NCI-H526 treated with DMSO at 0.1 percent for 48 hours (cell line): ENCODE results near the gene THAP3.

Experiments
- DNase-seq: peaks from one replicate; lab custom pipeline; 2025; lab: John Stamatoyannopoulos, UW

THAP3 gene

DNA sequence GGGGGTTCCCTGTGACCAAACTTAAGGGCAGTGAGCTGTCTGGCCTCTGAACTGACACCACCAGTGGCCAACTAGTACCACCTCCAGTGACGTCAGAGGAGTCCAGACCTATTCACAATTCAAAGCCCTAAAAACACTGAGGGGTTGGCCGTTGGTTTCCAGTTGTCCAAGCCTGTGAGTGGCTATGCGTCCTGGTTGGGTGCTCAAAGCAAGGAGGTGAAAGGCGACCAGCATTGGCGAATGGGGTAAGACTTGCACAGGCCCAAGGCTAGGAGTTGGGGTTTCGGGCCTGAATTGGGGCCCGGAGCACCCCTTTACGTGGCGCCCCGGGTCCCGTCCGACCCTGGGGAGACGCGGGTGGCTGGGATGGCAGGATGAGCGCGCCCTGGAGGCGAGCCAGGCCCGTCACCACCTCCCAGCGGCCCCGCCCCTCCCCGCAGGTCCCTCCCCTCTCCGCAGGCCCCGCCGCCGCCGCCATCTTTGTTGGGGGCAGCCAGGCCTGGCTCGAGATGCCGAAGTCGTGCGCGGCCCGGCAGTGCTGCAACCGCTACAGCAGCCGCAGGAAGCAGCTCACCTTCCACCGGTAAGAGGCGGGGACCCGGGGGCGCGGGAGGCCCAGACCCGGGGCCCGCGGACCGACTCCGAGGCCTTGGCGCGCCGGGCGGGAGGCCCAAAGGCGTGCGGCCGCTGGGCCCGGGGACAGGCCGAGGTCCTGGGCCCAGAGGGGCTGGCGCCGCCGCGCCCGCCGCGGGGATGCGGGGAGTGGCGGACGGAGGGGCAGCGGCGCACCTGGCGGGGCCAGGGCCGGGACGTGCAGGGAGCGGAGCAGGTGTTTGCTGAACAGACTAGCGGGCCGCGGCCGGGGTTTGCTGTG, at the start of gene THAP3:
THAP3 (plus strand) TSS at position 159 of the 874 bp plus-strand sequence; CDS start at position 510, 351 bp downstream.
- peak; percentile 65 for DNase-seq

DNA sequence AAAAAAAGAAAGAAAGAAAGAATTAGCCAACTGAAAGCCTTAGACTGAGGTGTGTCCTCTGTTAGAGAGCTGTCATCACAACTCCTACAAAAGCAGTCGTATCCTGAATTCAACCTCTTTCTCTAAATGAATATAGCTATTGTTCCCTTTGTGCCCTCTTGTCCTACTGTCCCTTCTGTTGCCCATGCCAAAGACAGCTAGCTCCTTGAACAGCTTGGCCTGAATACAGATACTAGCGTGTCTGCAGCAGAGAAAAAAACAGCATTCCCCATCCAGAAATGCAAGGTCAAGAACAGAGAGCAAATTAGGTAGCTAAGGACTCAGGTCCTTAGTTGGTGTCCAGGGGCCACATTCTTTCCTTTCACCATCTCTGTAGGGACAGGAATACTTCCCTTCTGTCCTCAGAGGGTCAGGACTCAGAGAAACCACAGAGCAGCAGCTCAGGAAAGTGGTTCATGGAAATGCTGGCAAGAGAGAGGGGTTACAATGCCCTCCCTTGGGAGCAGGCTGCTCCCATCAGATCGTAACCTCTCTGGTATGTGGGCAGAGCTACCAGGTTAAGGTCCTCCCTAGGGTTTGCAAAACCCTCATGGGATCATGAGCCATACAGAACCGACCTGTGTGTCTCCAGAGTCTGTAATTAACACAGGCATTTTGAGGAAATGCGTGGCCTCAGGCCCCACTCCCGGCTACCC, 46.7 kb upstream of the THAP3 start:
- no peak for DNase-seq

GRCh38 chr1:6578624-6579373, 45.9 kb upstream of the THAP3 start:
- no peak for DNase-seq

- peak; percentile 92 for DNase-seq
Measured at GRCh38 chr1:6579374-6580118, 45.1 kb upstream of the THAP3 start, which contains the start of gene ZBTB48. Gene ZBTB48 (plus strand): TSS chr1:6579994. CDS start chr1:6580610, 616 bp downstream.

DNA sequence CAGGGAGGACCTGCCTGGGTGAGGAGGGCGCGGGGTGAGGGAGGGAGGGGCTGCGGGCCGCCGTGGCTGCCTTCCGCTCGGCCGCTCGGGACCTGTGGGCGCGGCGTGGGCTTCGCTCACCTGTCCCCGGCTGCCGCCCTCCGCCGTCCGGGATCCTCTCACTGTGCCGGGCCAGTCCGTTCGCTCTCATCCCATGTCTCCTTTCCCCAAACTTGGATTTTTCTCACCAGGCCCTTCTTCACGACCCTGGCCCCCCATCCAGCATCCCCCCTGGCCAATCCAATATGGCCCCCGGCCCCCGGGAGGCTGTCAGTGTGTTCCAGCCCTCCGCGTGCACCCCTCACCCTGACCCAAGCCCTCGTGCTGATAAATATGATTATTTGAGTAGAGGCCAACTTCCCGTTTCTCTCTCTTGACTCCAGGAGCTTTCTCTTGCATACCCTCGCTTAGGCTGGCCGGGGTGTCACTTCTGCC, 44.5 kb upstream of the THAP3 start:
- DNase-seq: no peak

- DNase-seq: no peak
Measured at GRCh38 chr1:6580593-6581409, 43.9 kb upstream of the THAP3 start.

DNA sequence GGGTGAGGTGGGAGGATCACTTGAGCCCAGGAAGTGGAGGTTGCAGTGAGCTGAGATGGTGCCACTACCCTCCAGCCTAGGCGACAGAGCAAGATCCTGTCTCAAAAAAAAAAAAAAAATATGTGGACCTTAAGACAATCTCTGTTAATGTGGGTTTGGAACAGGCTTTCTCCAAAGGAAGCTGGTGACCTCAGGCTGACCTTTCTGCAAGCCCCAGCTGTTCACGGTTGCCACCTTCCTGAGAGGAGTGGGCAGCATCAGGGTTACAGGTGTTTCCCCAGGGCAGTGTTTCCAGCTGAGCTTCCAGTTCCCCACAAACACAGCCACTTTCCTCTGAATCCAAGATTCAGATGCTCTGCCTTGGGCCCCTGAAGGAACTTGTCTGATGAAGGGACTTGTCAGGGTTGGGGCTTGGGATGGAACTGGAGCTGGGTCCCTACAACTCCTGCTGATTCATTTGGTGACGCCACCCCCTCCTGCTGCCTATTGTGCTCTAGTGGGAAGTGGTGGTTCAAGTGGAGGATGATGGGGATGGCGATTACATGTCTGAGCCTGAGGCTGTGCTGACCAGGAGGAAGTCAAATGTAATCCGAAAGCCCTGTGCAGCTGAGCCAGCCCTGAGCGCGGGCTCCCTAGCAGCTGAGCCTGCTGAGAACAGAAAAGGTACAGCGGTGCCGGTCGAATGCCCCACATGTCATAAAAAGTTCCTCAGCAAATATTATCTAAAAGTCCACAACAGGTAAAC, 42.9 kb upstream of the THAP3 start:
- no peak for DNase-seq

DNA sequence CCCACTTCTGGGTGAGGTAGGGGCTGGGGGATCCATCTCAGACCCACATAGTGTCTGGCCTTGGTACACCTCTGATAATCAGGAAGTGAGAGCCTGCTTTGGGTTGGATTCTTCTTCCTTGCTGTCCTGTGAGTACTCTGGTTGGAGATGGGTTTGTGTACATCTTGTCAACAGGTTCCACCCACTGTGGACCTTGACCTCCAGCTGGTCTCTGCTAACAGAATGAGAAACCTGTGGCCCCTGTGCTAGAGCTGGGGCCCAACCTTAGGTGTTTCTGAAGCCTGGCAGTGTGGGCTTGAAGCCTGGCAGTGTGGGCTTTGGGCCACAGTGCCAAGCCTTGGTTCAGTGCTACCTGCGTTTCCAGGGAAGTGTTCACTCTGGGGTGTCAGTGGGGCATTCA, 42.3 kb upstream of the THAP3 start:
- no peak for DNase-seq

GRCh38 chr1:6584126-6585080, 40.3 kb upstream of the THAP3 start:
- no peak for DNase-seq

- no peak for DNase-seq
Measured at GRCh38 chr1:6585081-6585722, 39.5 kb upstream of the THAP3 start.

- DNase-seq: no peak
Measured at GRCh38 chr1:6585841-6586240, 38.8 kb upstream of the THAP3 start.

- no peak for DNase-seq
Measured at GRCh38 chr1:6586404-6586816, 38.3 kb upstream of the THAP3 start.

GRCh38 chr1:6587261-6588005, 37.2 kb upstream of the THAP3 start:
- DNase-seq: no peak

DNA sequence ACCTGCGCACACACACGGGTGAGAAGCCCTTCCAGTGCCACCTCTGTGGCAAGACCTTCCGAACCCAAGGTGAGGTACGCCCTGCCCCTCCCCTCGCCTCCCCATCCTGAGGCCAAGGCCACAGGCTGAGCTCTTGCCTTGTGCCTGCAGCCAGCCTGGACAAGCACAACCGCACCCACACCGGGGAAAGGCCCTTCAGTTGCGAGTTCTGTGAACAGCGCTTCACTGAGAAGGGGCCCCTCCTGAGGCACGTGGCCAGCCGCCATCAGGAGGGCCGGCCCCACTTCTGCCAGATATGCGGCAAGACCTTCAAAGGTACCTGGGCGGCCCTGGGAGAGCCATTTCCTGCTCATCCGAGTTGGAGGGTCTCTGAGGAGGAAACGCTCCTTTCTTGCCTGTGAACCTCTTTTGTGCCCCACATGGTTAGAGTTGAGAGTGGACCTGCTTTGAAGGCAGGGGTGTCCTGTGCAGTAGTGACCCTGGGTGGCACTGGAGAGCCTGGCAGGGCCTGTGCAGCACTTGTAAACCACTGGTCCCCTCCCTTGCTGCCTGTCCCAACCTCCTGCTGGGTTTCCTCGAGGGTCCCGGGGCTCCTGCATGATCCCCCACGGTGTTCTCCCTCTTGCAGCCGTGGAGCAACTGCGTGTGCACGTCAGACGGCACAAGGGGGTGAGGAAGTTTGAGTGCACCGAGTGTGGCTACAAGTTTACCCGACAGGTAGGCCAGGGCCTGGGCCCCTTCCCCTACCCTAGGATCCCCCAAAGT, 36.4 kb upstream of the THAP3 start:
- no peak for DNase-seq

- no peak for DNase-seq
Measured at GRCh38 chr1:6588893-6589520, 35.7 kb upstream of the THAP3 start.

DNA sequence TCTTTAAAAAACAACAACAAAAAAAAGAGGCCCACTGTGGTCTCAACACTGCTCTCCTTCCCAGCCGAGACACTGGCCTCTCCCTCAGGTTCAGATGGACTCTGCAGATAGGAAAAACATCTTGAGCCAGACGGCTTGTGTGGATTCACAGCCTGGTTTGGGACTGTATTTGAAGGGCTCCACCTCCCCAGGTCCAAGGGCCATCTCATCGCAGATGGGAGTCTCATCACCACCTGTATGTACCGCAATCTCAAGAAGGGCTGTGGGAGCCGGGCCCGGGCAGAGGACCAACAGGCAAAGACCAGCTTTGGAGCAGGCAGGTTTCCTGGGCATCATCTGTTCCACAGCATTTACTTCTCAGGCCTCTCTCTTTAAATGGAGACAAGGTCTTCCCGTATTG, 34.6 kb upstream of the THAP3 start:
- DNase-seq: no peak
